Fibroblast of mammary gland (primary cell): ENCODE results near the gene FRMPD1.
"Not testable (repeated sequence)": the region's sequence is repeated elsewhere in the genome, so short reads cannot be mapped to it uniquely, and the experiment has no call there.

Experiments used
- DNase-seq: peaks from one replicate; pipeline ENCODE4 v3.0.0-alpha.2; 2010; ENCODE audit warnings: low read depth
- H3K4me3 ChIP-seq: 2 replicates; pipeline ENCODE4 v1.5.1; 2011; ENCODE audit warnings: low read depth, mild to moderate bottlenecking, low read length, moderate library complexity; ENCODE audit not compliant: control insufficient read depth
- CTCF ChIP-seq: conservative IDR thresholded peaks from 2 replicates; pipeline ENCODE4 v1.5.1; 2011; ENCODE audit warnings: low read depth, low read length, inconsistent platforms; ENCODE audit not compliant: control insufficient read depth, insufficient read depth

FRMPD1 gene

GRCh38 chr9:37650873-37651768, at the start of gene FRMPD1:
Gene FRMPD1, plus strand, starts transcription at chr9:37650954. Its CDS starts 41,688 bp downstream, at chr9:37692642.
- H3K4me3 ChIP-seq: peak within 1 kb of the TSS; percentile 36
- TF ChIP-seq CTCF: no peak
- DNase-seq: peak; percentile 22

GRCh38 chr9:37602061-37602460, 48.7 kb upstream of the FRMPD1 start:
- H3K4me3 ChIP-seq, DNase-seq: not testable (repeated sequence)

- H3K4me3 ChIP-seq: no peak overlapping the region
- DNase-seq: peak; percentile 54
- TF ChIP-seq CTCF: no peak
Measured at GRCh38 chr9:37602817-37603216, 47.9 kb upstream of the FRMPD1 start.

GRCh38 chr9:37604296-37604695, 46.5 kb upstream of the FRMPD1 start:
- TF ChIP-seq CTCF: no peak
- H3K4me3 ChIP-seq: no peak overlapping the region
- DNase-seq: no peak

GRCh38 chr9:37608250-37608649, 42.5 kb upstream of the FRMPD1 start:
- no peak for DNase-seq
- no peak overlapping the region for H3K4me3 ChIP-seq
- no peak for TF ChIP-seq CTCF

- TF ChIP-seq CTCF: no peak
- H3K4me3 ChIP-seq: no peak overlapping the region
Measured at GRCh38 chr9:37609735-37610397, 40.9 kb upstream of the FRMPD1 start.

GRCh38 chr9:37611014-37611413, 39.7 kb upstream of the FRMPD1 start:
- no peak overlapping the region for H3K4me3 ChIP-seq
- TF ChIP-seq CTCF: no peak
- no peak for DNase-seq

More at GRCh38 chr9:37609735-37610397, 40.9 kb upstream of the FRMPD1 start:
- no peak for DNase-seq
